T-helper 2 cell treated with Interferon-gamma antibody and Interleukin-4, amounts not matched to agents 5 μg/mL and 100 μg/mL, for 36 hours (primary cell): Measurements from ENCODE around the gene AMACR.
A peak's percentile ranks its signal among the peaks of the same experiment; 100 is the strongest.

ENCODE experiments used
- DNase-seq: peaks from one replicate; pipeline ENCODE4 v3.0.0; 2021; ENCODE audit warnings: low spot score
- H3K27ac Mint-ChIP-seq: one replicate; pipeline ENCODE4 v1.8.0; 2021; ENCODE audit warnings: mild to moderate bottlenecking, mixed read lengths
- H3K27me3 Mint-ChIP-seq: one replicate; pipeline ENCODE4 v1.8.0; 2021; ENCODE audit warnings: low read depth, mixed read lengths
- H3K36me3 Mint-ChIP-seq: one replicate; pipeline ENCODE4 v1.8.0; 2021; ENCODE audit warnings: low read depth, mixed read lengths
- H3K4me1 Mint-ChIP-seq: one replicate; pipeline ENCODE4 v1.8.0; 2021; ENCODE audit warnings: low read depth, mixed read lengths
- H3K4me3 Mint-ChIP-seq: one replicate; pipeline ENCODE4 v1.8.0; 2022; ENCODE audit warnings: mild to moderate bottlenecking, moderate library complexity, mixed read lengths
- H3K9me3 Mint-ChIP-seq: one replicate; pipeline ENCODE4 v1.8.0; 2021; ENCODE audit warnings: mixed read lengths

Gene AMACR

DNA sequence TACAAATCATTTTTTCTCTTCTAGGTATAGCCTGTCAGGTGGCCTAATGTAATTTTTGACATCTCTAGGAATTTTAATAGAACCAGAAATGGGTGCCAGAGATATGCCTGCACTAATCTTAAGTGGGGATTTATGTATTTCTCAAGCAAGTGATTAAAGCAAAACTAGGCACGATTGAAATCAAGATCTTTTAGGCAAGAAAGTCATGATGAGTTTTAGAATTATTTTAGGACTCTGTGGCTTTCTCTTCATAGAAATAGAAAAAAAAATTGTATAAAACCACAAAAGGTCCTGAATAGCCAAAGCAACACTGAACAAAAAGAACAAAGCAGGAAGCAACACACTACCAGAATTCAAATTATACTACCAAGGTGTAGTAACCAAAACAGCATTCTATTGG lies 952 bp upstream of the AMACR start:
- peaks cover 33% of the 10 kb centered on the region for H3K4me1 Mint-ChIP-seq
- peak overlapping the region; percentile 88 for H3K4me3 Mint-ChIP-seq
- peaks cover 8% of the 10 kb centered on the region for H3K9me3 Mint-ChIP-seq
- no peak for DNase-seq
- H3K27ac Mint-ChIP-seq = peak overlapping the region; percentile 94
- peaks cover 2% of the 10 kb centered on the region for H3K27me3 Mint-ChIP-seq
- H3K36me3 Mint-ChIP-seq = peaks cover 13% of the 10 kb centered on the region

DNA sequence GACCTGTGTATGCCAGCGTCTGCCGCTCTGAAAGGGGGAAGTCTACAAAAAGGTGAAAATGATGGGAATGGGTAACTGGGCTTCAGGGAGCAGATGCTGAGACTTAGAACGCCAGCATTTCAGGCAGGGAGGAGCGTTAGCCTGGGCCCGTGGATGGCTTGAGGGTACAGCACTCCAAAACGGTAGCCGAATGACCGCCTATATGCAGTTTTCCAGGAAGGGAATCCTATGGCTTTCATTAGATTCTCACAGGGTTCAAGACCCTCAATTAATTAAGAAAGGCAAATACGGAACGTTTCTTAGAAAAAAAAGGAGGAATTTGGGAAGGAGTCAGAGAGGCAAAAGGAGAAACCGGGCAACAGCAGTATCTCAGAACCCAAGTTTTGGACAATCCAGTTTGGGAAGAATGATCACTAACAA lies 639 bp downstream of the AMACR start:
- Mint-ChIP-seq H3K4me3 (peak overlapping the region; percentile 88), H3K27me3 (peaks cover 2% of the 10 kb centered on the region), H3K36me3 (peaks cover 15% of the 10 kb centered on the region), H3K4me1 (peaks cover 33% of the 10 kb centered on the region), H3K9me3 (no peaks in the 10 kb centered on the region), H3K27ac (peak overlapping the region; percentile 81)
- DNase-seq = no peak

DNA sequence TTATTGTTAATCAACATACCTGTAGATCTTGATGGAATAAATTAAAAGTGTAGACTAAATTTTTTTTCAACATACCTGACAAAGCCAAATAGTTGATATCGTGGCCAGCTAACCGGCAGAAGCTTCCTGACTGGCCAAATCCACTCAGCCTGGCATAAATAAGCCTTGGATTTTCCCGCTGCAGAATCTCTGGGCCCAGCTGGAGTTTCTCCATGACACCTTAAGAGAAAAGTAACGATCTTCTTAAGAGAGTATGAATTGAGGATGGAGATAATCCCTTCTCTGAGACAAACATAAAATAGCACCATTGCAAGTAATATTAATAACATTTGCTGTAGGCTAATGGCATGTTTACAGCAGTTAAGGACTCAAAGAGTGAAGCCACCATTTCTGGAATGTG lies 2.2 kb downstream of the AMACR start:
- peaks cover 16% of the 10 kb centered on the region for H3K36me3 Mint-ChIP-seq
- peaks cover 2% of the 10 kb centered on the region for H3K27me3 Mint-ChIP-seq
- no peaks in the 10 kb centered on the region for H3K9me3 Mint-ChIP-seq
- no peak overlapping the region for H3K4me3 Mint-ChIP-seq
- no peak overlapping the region for H3K27ac Mint-ChIP-seq
- no peak for DNase-seq
- H3K4me1 Mint-ChIP-seq = peaks cover 33% of the 10 kb centered on the region

GRCh38 chr5:34005211-34005610 lies 2.6 kb downstream of the AMACR start:
- no peaks in the 10 kb centered on the region for H3K9me3 Mint-ChIP-seq
- peaks cover 16% of the 10 kb centered on the region for H3K36me3 Mint-ChIP-seq
- H3K27ac Mint-ChIP-seq = no peak overlapping the region
- peaks cover 33% of the 10 kb centered on the region for H3K4me1 Mint-ChIP-seq
- no peak overlapping the region for H3K4me3 Mint-ChIP-seq
- DNase-seq = no peak
- peaks cover 2% of the 10 kb centered on the region for H3K27me3 Mint-ChIP-seq

- Mint-ChIP-seq H3K9me3 (no peaks in the 10 kb centered on the region), H3K4me3 (no peak overlapping the region), H3K27me3 (no peaks in the 10 kb centered on the region), H3K36me3 (peaks cover 16% of the 10 kb centered on the region), H3K4me1 (peaks cover 22% of the 10 kb centered on the region), H3K27ac (no peak overlapping the region)
- DNase-seq = no peak
Observed at GRCh38 chr5:34003941-34004340, 3.9 kb downstream of the AMACR start.

GRCh38 chr5:34002629-34003328 lies 5.1 kb downstream of the AMACR start:
- H3K4me1 Mint-ChIP-seq = peaks cover 16% of the 10 kb centered on the region
- no peak overlapping the region for H3K27ac Mint-ChIP-seq
- no peak for DNase-seq
- H3K4me3 Mint-ChIP-seq = no peak overlapping the region
- H3K27me3 Mint-ChIP-seq = no peaks in the 10 kb centered on the region
- H3K9me3 Mint-ChIP-seq = no peaks in the 10 kb centered on the region
- H3K36me3 Mint-ChIP-seq = peaks cover 21% of the 10 kb centered on the region

- peaks cover 25% of the 10 kb centered on the region for H3K36me3 Mint-ChIP-seq
- peaks cover 11% of the 10 kb centered on the region for H3K4me1 Mint-ChIP-seq
- H3K27ac Mint-ChIP-seq = no peak overlapping the region
- no peaks in the 10 kb centered on the region for H3K27me3 Mint-ChIP-seq
- no peak overlapping the region for H3K4me3 Mint-ChIP-seq
- no peak for DNase-seq
- H3K9me3 Mint-ChIP-seq = no peaks in the 10 kb centered on the region
Observed at GRCh38 chr5:34001241-34001841, 6.5 kb downstream of the AMACR start.

DNA sequence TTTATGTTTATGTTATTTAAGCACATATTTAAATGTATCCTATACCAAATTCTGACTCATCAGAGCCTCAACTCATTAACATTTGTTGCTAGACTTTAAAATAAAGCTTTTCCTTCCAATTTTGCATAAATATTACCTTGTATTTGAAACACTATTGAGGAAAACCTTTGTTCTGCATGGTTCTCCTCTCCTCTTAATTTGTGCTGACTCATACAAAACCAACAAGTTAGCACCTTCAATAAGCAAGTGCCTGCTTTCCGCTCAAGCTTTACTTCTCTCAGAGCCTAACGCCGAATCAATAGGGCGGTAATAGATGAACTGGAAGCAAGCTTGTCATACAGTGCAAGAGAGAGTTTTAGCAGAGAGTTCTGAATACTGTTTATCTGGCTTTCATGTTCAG lies 7.9 kb downstream of the AMACR start:
- no peak for DNase-seq
- no peaks in the 10 kb centered on the region for H3K27me3 Mint-ChIP-seq
- no peaks in the 10 kb centered on the region for H3K9me3 Mint-ChIP-seq
- H3K4me3 Mint-ChIP-seq = no peak overlapping the region
- H3K27ac Mint-ChIP-seq = no peak overlapping the region
- peaks cover 13% of the 10 kb centered on the region for H3K4me1 Mint-ChIP-seq
- H3K36me3 Mint-ChIP-seq = peaks cover 22% of the 10 kb centered on the region

GRCh38 chr5:33997331-33997983 lies 10.4 kb downstream of the AMACR start:
- Mint-ChIP-seq H3K9me3 (no peaks in the 10 kb centered on the region), H3K4me1 (peaks cover 26% of the 10 kb centered on the region), H3K36me3 (peaks cover 16% of the 10 kb centered on the region), H3K27ac (no peak overlapping the region), H3K27me3 (no peaks in the 10 kb centered on the region), H3K4me3 (no peak overlapping the region)
- DNase-seq = no peak

DNA sequence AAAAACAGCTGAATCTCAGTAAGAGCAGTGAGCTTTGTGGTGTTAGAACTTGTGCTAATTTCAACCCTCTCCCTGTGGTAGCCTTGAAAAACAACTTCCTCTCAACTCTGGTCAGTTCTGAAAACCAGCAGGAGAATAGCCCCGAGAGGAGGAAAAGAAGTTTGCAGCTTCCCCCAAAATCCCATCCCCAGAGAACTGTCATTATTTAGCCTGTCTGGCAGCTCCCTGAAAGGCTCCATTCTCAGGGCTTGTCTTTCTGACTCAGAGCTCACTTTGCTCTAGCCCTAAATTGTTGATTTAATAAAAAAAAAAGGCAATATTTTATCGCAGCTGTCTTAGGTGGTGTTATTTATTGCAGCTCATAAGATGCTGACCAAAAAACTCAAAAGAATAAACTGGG lies 12.0 kb downstream of the AMACR start:
- no peak overlapping the region for H3K4me3 Mint-ChIP-seq
- H3K36me3 Mint-ChIP-seq = peaks cover 15% of the 10 kb centered on the region
- H3K27ac Mint-ChIP-seq = no peak overlapping the region
- no peaks in the 10 kb centered on the region for H3K9me3 Mint-ChIP-seq
- H3K27me3 Mint-ChIP-seq = no peaks in the 10 kb centered on the region
- no peak for DNase-seq
- peaks cover 26% of the 10 kb centered on the region for H3K4me1 Mint-ChIP-seq

DNA sequence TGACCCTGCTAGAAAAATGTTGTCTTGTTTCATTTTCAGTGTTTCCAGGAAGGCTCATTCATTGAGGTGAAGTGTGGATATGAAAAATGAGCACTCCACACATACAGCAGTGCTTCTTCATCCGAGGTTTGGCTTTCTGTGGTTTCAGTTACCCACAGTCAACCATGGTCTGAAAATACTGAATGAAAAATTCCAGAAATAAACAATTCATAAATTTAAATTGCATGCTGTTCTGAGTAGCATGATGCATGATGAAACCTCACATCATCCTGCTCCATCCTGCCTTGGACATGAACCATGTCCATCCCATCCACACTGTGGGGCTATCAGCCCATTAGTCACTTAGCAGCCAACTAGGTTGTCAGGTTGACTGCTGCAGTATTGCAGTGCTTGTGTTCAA lies 13.0 kb downstream of the AMACR start:
- Mint-ChIP-seq H3K4me3 (peak overlapping the region; percentile 37), H3K4me1 (peaks cover 26% of the 10 kb centered on the region), H3K27me3 (no peaks in the 10 kb centered on the region), H3K9me3 (no peaks in the 10 kb centered on the region), H3K27ac (peak overlapping the region; percentile 76), H3K36me3 (peaks cover 15% of the 10 kb centered on the region)
- peak; percentile 21 for DNase-seq

DNA sequence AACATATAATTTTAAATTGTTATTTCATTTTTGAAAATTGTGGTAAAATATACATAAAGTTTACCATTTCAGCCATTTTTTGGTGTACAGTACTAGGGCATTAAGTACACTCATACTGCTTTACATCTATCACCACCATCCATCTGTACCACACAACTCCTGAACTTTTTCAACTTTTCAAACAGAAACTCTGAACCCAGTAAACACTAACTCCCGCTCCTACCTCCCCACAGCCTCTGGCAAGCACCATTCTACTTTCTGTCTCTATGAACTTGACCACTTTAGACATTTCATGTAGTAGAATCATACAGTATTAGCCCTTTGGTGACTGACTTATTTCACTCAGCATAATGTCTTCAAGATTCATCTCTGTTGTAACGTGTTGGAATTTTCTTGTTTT lies 15.0 kb downstream of the AMACR start:
- peaks cover 27% of the 10 kb centered on the region for H3K36me3 Mint-ChIP-seq
- H3K9me3 Mint-ChIP-seq = peaks cover 12% of the 10 kb centered on the region
- H3K27me3 Mint-ChIP-seq = no peaks in the 10 kb centered on the region
- H3K27ac Mint-ChIP-seq = no peak overlapping the region
- no peak overlapping the region for H3K4me3 Mint-ChIP-seq
- peaks cover 26% of the 10 kb centered on the region for H3K4me1 Mint-ChIP-seq
- no peak for DNase-seq

DNA sequence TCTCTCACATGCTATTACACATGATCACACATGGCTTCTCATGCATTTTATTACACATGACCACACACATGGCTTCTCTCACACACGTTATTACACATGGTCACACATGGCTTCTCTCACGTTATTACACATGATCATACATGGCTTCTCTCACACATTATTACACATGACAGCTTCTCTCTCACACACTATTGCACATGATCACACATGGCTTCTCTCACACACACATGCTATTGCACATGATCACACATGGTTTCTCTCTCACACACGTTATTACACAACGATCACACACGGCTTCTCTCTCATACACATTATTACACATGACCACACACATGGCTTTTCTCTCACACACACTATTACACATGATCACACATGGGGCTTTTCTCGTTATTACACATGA lies 22.4 kb downstream of the AMACR start:
- DNase-seq = no peak
- no peak overlapping the region for H3K4me3 Mint-ChIP-seq
- no peak overlapping the region for H3K27ac Mint-ChIP-seq
- H3K27me3 Mint-ChIP-seq = no peaks in the 10 kb centered on the region
- peaks cover 18% of the 10 kb centered on the region for H3K9me3 Mint-ChIP-seq
- no peaks in the 10 kb centered on the region for H3K4me1 Mint-ChIP-seq
- peaks cover 23% of the 10 kb centered on the region for H3K36me3 Mint-ChIP-seq

DNA sequence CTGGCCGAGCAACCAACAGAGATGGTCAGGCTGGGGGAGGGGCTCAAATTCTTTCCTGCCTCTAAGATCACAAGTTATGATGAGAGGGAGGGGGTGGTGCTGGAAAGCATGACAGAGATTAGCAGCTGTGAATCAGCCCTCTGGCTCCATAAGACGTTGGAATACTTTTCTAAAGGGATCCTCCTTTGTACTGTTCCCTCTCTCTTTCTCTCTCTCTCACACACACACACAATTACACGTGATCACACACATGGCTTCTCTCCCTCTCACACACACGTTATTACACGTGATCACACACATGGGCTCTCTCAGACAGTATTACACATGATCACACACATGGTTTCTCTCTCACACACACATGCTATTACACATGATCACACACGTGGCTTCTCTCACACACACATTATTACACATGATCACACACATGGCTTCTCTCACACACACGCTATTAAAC lies 23.2 kb downstream of the AMACR start, which contains the start of gene SLC45A2:
SLC45A2 (minus strand) TSS at position 23 of the 454 bp plus-strand sequence. CDS start 110 bp downstream, outside the sequence.
- Mint-ChIP-seq H3K27ac (no peak within 1 kb of the TSS), H3K9me3 (peaks cover 18% of the 10 kb centered on the region), H3K4me3 (no peak within 1 kb of the TSS), H3K36me3 (peaks cover 23% of the 10 kb centered on the region), H3K4me1 (no peaks in the 10 kb centered on the region), H3K27me3 (no peaks in the 10 kb centered on the region)
- no peak for DNase-seq
